T-helper 2 cell treated with Interferon-gamma antibody and Interleukin-4, amounts not matched to agents 5 μg/mL and 100 μg/mL, for 36 hours (primary cell): ENCODE measurements around the gene TNRC6C.
A peak's percentile ranks its signal among the peaks of the same experiment; 100 is the strongest.

ENCODE experiments used
- DNase-seq: peaks from one replicate; pipeline ENCODE4 v3.0.0; 2021; ENCODE audit warnings: low spot score
- H3K27ac Mint-ChIP-seq: one replicate; pipeline ENCODE4 v1.8.0; 2021; ENCODE audit warnings: mild to moderate bottlenecking, mixed read lengths
- H3K27me3 Mint-ChIP-seq: one replicate; pipeline ENCODE4 v1.8.0; 2021; ENCODE audit warnings: low read depth, mixed read lengths
- H3K36me3 Mint-ChIP-seq: one replicate; pipeline ENCODE4 v1.8.0; 2021; ENCODE audit warnings: low read depth, mixed read lengths
- H3K4me1 Mint-ChIP-seq: one replicate; pipeline ENCODE4 v1.8.0; 2021; ENCODE audit warnings: low read depth, mixed read lengths
- H3K4me3 Mint-ChIP-seq: one replicate; pipeline ENCODE4 v1.8.0; 2022; ENCODE audit warnings: mild to moderate bottlenecking, moderate library complexity, mixed read lengths
- H3K9me3 Mint-ChIP-seq: one replicate; pipeline ENCODE4 v1.8.0; 2021; ENCODE audit warnings: mixed read lengths

TNRC6C gene

GRCh38 chr17:78000341-78000740, 41.8 kb downstream of the TNRC6C start:
- H3K27me3 Mint-ChIP-seq, result no peaks in the 10 kb centered on the region
- DNase-seq, result no peak
- no peak overlapping the region for H3K27ac Mint-ChIP-seq
- peaks cover 8% of the 10 kb centered on the region for H3K4me1 Mint-ChIP-seq
- no peaks in the 10 kb centered on the region for H3K9me3 Mint-ChIP-seq
- peaks cover 5% of the 10 kb centered on the region for H3K36me3 Mint-ChIP-seq
- H3K4me3 Mint-ChIP-seq, result no peak overlapping the region

GRCh38 chr17:78001182-78001581, 42.7 kb downstream of the TNRC6C start:
- no peaks in the 10 kb centered on the region for H3K9me3 Mint-ChIP-seq
- H3K4me1 Mint-ChIP-seq, result peaks cover 8% of the 10 kb centered on the region

GRCh38 chr17:78001612-78002011, 43.1 kb downstream of the TNRC6C start:
- no peaks in the 10 kb centered on the region for H3K27me3 Mint-ChIP-seq
- no peaks in the 10 kb centered on the region for H3K9me3 Mint-ChIP-seq
- peaks cover 12% of the 10 kb centered on the region for H3K36me3 Mint-ChIP-seq
- H3K4me3 Mint-ChIP-seq, result no peak overlapping the region
- H3K4me1 Mint-ChIP-seq, result peaks cover 7% of the 10 kb centered on the region
- H3K27ac Mint-ChIP-seq, result no peak overlapping the region
- no peak for DNase-seq

More at GRCh38 chr17:78001182-78001581, 42.7 kb downstream of the TNRC6C start:
- H3K27ac Mint-ChIP-seq, result no peak overlapping the region
- H3K27me3 Mint-ChIP-seq, result no peaks in the 10 kb centered on the region
- peaks cover 10% of the 10 kb centered on the region for H3K36me3 Mint-ChIP-seq
- DNase-seq, result no peak
- H3K4me3 Mint-ChIP-seq, result no peak overlapping the region

GRCh38 chr17:78002166-78002565, 43.7 kb downstream of the TNRC6C start:
- H3K27ac Mint-ChIP-seq, result no peak overlapping the region
- no peaks in the 10 kb centered on the region for H3K9me3 Mint-ChIP-seq
- no peak for DNase-seq
- H3K4me3 Mint-ChIP-seq, result no peak overlapping the region
- peaks cover 6% of the 10 kb centered on the region for H3K4me1 Mint-ChIP-seq
- H3K36me3 Mint-ChIP-seq, result peaks cover 13% of the 10 kb centered on the region
- no peaks in the 10 kb centered on the region for H3K27me3 Mint-ChIP-seq

GRCh38 chr17:78005452-78006171, 47.1 kb downstream of the TNRC6C start:
- H3K36me3 Mint-ChIP-seq, result peaks cover 16% of the 10 kb centered on the region
- no peak for DNase-seq
- no peaks in the 10 kb centered on the region for H3K9me3 Mint-ChIP-seq
- H3K4me3 Mint-ChIP-seq, result no peak overlapping the region
- H3K4me1 Mint-ChIP-seq, result peaks cover 5% of the 10 kb centered on the region
- no peak overlapping the region for H3K27ac Mint-ChIP-seq
- H3K27me3 Mint-ChIP-seq, result no peaks in the 10 kb centered on the region

GRCh38 chr17:78006338-78006737, 47.8 kb downstream of the TNRC6C start:
- Mint-ChIP-seq H3K27ac (no peak overlapping the region), H3K4me3 (no peak overlapping the region), H3K27me3 (no peaks in the 10 kb centered on the region), H3K36me3 (peaks cover 19% of the 10 kb centered on the region), H3K4me1 (peaks cover 8% of the 10 kb centered on the region), H3K9me3 (no peaks in the 10 kb centered on the region)
- DNase-seq, result no peak

GRCh38 chr17:78007647-78008046, 49.1 kb downstream of the TNRC6C start:
- Mint-ChIP-seq H3K4me3 (no peak overlapping the region), H3K36me3 (peaks cover 21% of the 10 kb centered on the region), H3K4me1 (peaks cover 6% of the 10 kb centered on the region), H3K27me3 (no peaks in the 10 kb centered on the region), H3K27ac (no peak overlapping the region), H3K9me3 (no peaks in the 10 kb centered on the region)
- no peak for DNase-seq

GRCh38 chr17:78010759-78011158, 52.3 kb downstream of the TNRC6C start:
- H3K4me1 Mint-ChIP-seq, result peaks cover 9% of the 10 kb centered on the region
- no peaks in the 10 kb centered on the region for H3K27me3 Mint-ChIP-seq
- no peaks in the 10 kb centered on the region for H3K9me3 Mint-ChIP-seq
- no peak overlapping the region for H3K4me3 Mint-ChIP-seq
- peaks cover 15% of the 10 kb centered on the region for H3K36me3 Mint-ChIP-seq
- no peak for DNase-seq
- no peak overlapping the region for H3K27ac Mint-ChIP-seq

- Mint-ChIP-seq H3K4me1 (peaks cover 9% of the 10 kb centered on the region), H3K36me3 (peaks cover 11% of the 10 kb centered on the region), H3K27ac (no peak overlapping the region), H3K27me3 (no peaks in the 10 kb centered on the region), H3K9me3 (no peaks in the 10 kb centered on the region), H3K4me3 (no peak overlapping the region)
- no peak for DNase-seq
Observed at GRCh38 chr17:78012428-78012827, 53.9 kb downstream of the TNRC6C start.

- H3K9me3 Mint-ChIP-seq, result no peaks in the 10 kb centered on the region
- H3K27me3 Mint-ChIP-seq, result no peaks in the 10 kb centered on the region
- no peak for DNase-seq
- peaks cover 11% of the 10 kb centered on the region for H3K36me3 Mint-ChIP-seq
- peaks cover 12% of the 10 kb centered on the region for H3K4me1 Mint-ChIP-seq
- H3K4me3 Mint-ChIP-seq, result no peak overlapping the region
- no peak overlapping the region for H3K27ac Mint-ChIP-seq
Observed at GRCh38 chr17:78013683-78014467, 55.4 kb downstream of the TNRC6C start.

- DNase-seq, result no peak
- H3K36me3 Mint-ChIP-seq, result peaks cover 9% of the 10 kb centered on the region
Observed at GRCh38 chr17:78014646-78015045, 56.1 kb downstream of the TNRC6C start.

GRCh38 chr17:78016852-78017251, 58.3 kb downstream of the TNRC6C start:
- Mint-ChIP-seq H3K27ac (no peak overlapping the region), H3K9me3 (no peaks in the 10 kb centered on the region), H3K36me3 (peaks cover 6% of the 10 kb centered on the region), H3K4me3 (no peak overlapping the region), H3K4me1 (peaks cover 25% of the 10 kb centered on the region), H3K27me3 (no peaks in the 10 kb centered on the region)
- DNase-seq, result no peak

More at GRCh38 chr17:78014646-78015045, 56.1 kb downstream of the TNRC6C start:
- Mint-ChIP-seq H3K27me3 (no peaks in the 10 kb centered on the region), H3K27ac (no peak overlapping the region), H3K9me3 (no peaks in the 10 kb centered on the region), H3K4me3 (no peak overlapping the region), H3K4me1 (peaks cover 17% of the 10 kb centered on the region)

GRCh38 chr17:78019367-78019975, 61.0 kb downstream of the TNRC6C start:
- Mint-ChIP-seq H3K27me3 (no peaks in the 10 kb centered on the region), H3K9me3 (no peaks in the 10 kb centered on the region), H3K36me3 (peaks cover 4% of the 10 kb centered on the region), H3K4me3 (peak overlapping the region; percentile 75), H3K27ac (peak overlapping the region; percentile 80), H3K4me1 (peaks cover 27% of the 10 kb centered on the region)
- DNase-seq, result no peak
